ENCODE data around the gene TNPO3. TPM values are rescaled to one million over a fixed set of nuclear protein-coding genes. Genes with fewer than 3 reads are reported as not detected.
"Not testable (repeated sequence)": the region's sequence is repeated elsewhere in the genome, so short reads cannot be mapped to it uniquely, and the experiment has no call there.

Gene TNPO3
- total RNA-seq, 1 experiment from 2014 or later, result 59.2 TPM

DNA sequence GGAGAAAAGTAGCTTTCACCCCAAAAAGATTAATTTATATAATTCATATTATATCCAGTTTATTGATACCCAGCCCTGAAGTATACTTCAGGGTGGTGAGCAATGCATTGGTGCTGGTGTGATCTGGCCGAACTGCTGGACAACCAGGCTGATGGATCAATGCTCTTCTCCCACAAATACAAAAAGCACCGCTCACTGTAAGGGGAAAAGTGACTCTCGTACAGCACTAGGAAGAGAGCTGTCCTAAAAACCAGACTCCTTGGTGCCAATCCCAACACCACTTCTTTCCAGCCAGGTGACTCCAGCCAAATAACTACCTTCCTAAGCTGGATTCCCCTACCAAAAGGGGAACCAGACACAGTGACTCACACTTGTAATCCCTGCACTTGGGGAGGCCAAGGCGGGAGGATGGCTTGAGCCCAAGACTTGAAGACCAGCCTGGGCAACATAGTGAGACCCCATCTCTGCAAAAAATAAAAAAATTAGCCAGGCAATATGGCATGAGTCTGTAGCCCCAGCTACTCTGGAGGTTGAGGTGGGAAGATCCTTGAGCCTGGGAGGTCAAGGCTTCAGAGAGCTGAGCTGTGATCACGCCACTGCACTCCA, 13.1 kb upstream of the TNPO3 start:
- BruUV-seq (replicated peaks), result no TSS peak
- peaks cover 7% of the 10 kb centered on the region for H3F3A ChIP-seq (ENCODE audit: insufficient read depth, low read depth)
- H3K79me2 ChIP-seq (ENCODE audit: low read depth), result no peaks in the 10 kb centered on the region
- H4K20me1 ChIP-seq (ENCODE audit: insufficient read depth), result no peaks in the 10 kb centered on the region
- no peaks in the 10 kb centered on the region for H3K27me3 ChIP-seq (ENCODE audit: insufficient read depth, low read depth)
- no peak overlapping the region for H2AFZ ChIP-seq
- ChIA-PET CTCF (interaction anchor here (0.6 kb wide), 1 partner anchor 55 kb away, joined by 3 read pairs; no protein-coding TSS in a partner anchor), POLR2A (ENCODE audit: unreplicated experiment) (no interaction called here)
- DNase-seq, result no peak
- no peaks in the 10 kb centered on the region; the same call in 1 of the 2 replicates for H3K9me3 ChIP-seq (ENCODE audit: insufficient read depth, low read depth)
- no peaks in the 10 kb centered on the region for H3K9me2 ChIP-seq (ENCODE audit: insufficient read depth)
- no peaks in the 10 kb centered on the region for H3K36me3 ChIP-seq (ENCODE audit: low read depth)
- H3K4me2 ChIP-seq, result no peak overlapping the region
- TF ChIP-seq, protein P1, sequence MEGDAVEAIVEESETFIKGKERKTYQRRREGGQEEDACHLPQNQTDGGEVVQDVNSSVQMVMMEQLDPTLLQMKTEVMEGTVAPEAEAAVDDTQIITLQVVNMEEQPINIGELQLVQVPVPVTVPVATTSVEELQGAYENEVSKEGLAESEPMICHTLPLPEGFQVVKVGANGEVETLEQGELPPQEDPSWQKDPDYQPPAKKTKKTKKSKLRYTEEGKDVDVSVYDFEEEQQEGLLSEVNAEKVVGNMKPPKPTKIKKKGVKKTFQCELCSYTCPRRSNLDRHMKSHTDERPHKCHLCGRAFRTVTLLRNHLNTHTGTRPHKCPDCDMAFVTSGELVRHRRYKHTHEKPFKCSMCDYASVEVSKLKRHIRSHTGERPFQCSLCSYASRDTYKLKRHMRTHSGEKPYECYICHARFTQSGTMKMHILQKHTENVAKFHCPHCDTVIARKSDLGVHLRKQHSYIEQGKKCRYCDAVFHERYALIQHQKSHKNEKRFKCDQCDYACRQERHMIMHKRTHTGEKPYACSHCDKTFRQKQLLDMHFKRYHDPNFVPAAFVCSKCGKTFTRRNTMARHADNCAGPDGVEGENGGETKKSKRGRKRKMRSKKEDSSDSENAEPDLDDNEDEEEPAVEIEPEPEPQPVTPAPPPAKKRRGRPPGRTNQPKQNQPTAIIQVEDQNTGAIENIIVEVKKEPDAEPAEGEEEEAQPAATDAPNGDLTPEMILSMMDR (conservative IDR thresholded peaks at IDR 0.05), result no peak
- TF ChIP-seq EZH2 (IDR thresholded peaks at IDR 0.05; ENCODE audit: low read depth), result no peak
- peaks cover 17% of the 10 kb centered on the region for H3K4me1 ChIP-seq (replicated peaks; ENCODE audit: insufficient read depth)
- no peak overlapping the region for H3K4me3 ChIP-seq
- intact Hi-C loops (cut with micrococcal nuclease; ENCODE audit: unreplicated experiment), result no loop called here
- H3K27ac ChIP-seq, result no peak overlapping the region

DNA sequence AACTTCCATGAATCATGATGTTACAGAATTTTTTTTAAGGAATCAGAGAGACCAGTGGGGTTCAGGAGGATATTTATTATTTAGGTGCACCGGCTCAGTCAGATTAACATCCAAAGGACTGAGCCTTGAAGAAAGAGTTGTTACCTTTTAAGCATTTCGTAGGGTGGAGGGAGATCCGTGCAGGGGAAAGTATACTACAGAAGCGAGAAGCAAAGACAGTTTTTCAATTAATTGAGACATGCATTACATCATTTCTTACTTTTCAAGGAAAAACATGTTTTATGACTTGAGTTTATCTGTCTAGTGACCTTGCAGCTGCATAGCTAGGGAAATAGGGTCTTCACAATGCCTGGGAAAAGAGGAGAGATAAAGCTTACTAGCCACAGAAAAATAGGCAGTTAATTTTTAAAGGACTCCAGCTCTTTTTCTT, 12.2 kb upstream of the TNPO3 start:
- BruUV-seq (replicated peaks); H3F3A ChIP-seq (ENCODE audit: insufficient read depth, low read depth); DNase-seq; H3K9me2 ChIP-seq (ENCODE audit: insufficient read depth); H3K9me3 ChIP-seq (ENCODE audit: insufficient read depth, low read depth); H3K27me3 ChIP-seq (ENCODE audit: insufficient read depth, low read depth); H3K79me2 ChIP-seq (ENCODE audit: low read depth); H4K20me1 ChIP-seq (ENCODE audit: insufficient read depth); H3K36me3 ChIP-seq (ENCODE audit: low read depth); intact Hi-C loops (cut with micrococcal nuclease; ENCODE audit: unreplicated experiment); H2AFZ ChIP-seq; H3K4me3 ChIP-seq: not testable (repeated sequence)
- Histone ChIP-seq H3K27ac (peak overlapping the region; percentile 46; the same call in 1 of the 2 replicates), H3K4me2 (0 out of 2 replicates have a peak overlapping the region, but pooled peaks have one; percentile 11), H3K4me1 (replicated peaks; ENCODE audit: insufficient read depth) (peaks cover 17% of the 10 kb centered on the region)
- ChIA-PET POLR2A (ENCODE audit: unreplicated experiment) (interaction anchor here (0.6 to 1.0 kb wide), 2 partner anchors 13 to 31 kb away, joined by 4 read pairs; no protein-coding TSS in a partner anchor), CTCF (interaction anchor here (1.2 kb wide), 1 partner anchor 24 kb away, joined by 4 read pairs; no protein-coding TSS in a partner anchor)

DNA sequence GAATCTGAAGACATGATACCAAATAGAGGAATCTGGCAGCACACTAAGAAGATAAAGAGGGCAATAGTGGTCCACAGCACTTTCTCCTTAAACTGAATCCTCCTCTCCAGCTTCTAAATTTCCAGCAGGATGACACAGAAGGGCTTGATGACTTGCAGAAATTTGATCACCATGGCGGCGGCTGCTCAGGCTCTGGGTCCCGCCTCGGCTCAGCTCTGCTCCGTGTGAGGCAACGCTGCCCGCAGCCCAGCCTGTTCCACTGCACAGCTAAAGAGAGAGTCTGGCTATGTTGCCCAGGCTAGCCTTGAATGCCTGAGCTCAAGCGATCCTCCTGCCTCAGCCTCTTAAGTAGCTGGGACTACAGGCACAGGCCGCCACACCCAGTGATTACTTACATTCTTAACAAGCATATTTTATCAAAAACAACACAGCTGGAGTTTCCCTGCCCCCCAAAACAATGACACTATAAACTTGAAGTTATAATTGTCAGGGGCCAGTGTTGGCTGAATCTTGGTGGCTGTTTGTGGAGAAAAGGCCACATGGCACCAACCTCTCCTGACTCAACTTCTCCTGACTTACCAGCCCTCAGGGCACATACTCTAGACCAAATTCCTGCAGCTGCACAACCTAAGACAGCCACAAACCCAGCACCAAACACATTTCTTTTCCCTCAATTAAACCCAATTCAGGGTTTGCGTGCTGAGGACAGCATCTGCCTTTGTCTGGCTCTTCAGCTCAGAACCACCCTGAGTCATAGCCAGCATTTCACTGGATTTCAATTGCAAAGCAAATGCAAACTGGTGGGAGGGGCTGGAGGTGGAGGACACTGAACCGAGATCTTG, 11.6 kb upstream of the TNPO3 start:
- Histone ChIP-seq H2AFZ (no peak overlapping the region), H3K4me3 (no peak overlapping the region), H4K20me1 (ENCODE audit: insufficient read depth) (no peaks in the 10 kb centered on the region), H3K27ac (peak overlapping the region; percentile 46; the same call in 1 of the 2 replicates), H3K27me3 (ENCODE audit: insufficient read depth, low read depth) (no peaks in the 10 kb centered on the region), H3K4me2 (peak overlapping the region; percentile 11; the same call in 1 of the 2 replicates), H3K4me1 (replicated peaks; ENCODE audit: insufficient read depth) (peaks cover 17% of the 10 kb centered on the region), H3K36me3 (ENCODE audit: low read depth) (no peaks in the 10 kb centered on the region), H3F3A (ENCODE audit: insufficient read depth, low read depth) (peaks cover 7% of the 10 kb centered on the region), H3K79me2 (ENCODE audit: low read depth) (no peaks in the 10 kb centered on the region), H3K9me2 (ENCODE audit: insufficient read depth) (no peaks in the 10 kb centered on the region), H3K9me3 (ENCODE audit: insufficient read depth, low read depth) (no peaks in the 10 kb centered on the region; the same call in 1 of the 2 replicates)
- intact Hi-C loops (cut with micrococcal nuclease; ENCODE audit: unreplicated experiment), result no loop called here
- TF ChIP-seq EZH2 (IDR thresholded peaks at IDR 0.05; ENCODE audit: low read depth), result no peak
- TF ChIP-seq, protein P1 (conservative IDR thresholded peaks at IDR 0.05), result no peak
- peak; percentile 47 to 55 for DNase-seq
- BruUV-seq (replicated peaks), result no TSS peak
- POLR2A ChIA-PET (ENCODE audit: unreplicated experiment), result interaction anchor here (0.6 to 1.0 kb wide), 2 partner anchors 12 to 32 kb away, joined by 4 read pairs; no protein-coding TSS in a partner anchor
- CTCF ChIA-PET, result interaction anchor here (1.2 kb wide), 1 partner anchor 25 kb away, joined by 4 read pairs; no protein-coding TSS in a partner anchor
